ENCODE results near the gene CNTN4.
"Not testable (repeated sequence)": the region's sequence is repeated elsewhere in the genome, so short reads cannot be mapped to it uniquely, and the experiment has no call there.

The CNTN4 gene

GRCh38 chr3:2098398-2099027, at the start of gene CNTN4:
TSS of gene CNTN4 (plus strand) at chr3:2098866.
- DNase-seq = no peak

GRCh38 chr3:2061360-2061759, 37.3 kb upstream of the CNTN4 start:
- no peak for DNase-seq

DNA sequence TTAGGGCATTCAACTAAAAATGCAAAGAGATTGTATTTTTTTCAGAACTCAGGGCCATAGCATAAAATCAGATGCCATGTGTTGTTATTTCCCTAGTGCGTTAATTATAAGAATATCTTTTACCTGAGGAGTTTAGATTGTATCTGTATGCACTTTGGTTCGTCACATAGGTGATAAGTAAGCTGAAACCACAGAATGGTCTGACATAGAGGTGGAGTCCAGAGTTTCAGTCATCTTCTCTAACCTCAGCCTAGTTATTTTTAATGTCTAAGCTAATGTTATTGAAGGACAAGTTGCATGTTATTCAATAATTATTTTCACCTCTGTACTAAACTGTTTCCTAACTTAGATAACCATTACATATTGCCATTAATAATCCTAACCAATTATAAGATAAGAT, 27.1 kb upstream of the CNTN4 start:
- DNase-seq = no peak

GRCh38 chr3:2078821-2079220, 19.8 kb upstream of the CNTN4 start:
- no peak for DNase-seq

DNA sequence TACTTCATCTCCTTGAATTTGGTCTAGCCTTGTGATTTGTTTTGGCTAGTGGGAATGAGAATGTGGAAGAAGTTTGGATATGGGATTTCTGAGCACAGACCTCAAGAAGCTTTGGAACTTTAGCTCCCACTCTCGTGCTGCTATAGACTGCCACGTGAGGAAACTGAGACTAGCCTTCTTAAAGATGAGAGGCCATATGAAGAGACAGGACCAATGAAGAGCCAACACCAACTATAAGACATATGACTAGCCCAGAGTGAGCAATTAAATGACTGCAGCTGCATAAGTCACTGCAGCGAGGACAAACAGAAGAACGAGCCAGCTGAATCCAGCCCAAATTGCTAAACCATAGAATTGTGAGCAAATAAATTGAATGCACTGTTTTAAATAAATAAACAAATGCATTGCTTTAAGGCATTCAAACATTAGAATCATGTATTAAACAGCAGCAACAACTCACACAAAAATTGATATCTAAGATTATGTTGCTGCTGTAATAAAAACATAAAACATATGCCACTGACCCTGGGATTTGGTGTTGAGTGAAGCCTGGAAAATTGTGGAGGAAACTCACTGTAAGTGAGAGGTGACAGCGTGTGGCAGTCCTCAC, 15.7 kb upstream of the CNTN4 start:
- DNase-seq = no peak

- DNase-seq = not testable (repeated sequence)
These were observed 15.1 kb upstream of the CNTN4 start for GRCh38 chr3:2083558-2083957.

GRCh38 chr3:2090095-2090911, 8.4 kb upstream of the CNTN4 start:
- DNase-seq = no peak

DNA sequence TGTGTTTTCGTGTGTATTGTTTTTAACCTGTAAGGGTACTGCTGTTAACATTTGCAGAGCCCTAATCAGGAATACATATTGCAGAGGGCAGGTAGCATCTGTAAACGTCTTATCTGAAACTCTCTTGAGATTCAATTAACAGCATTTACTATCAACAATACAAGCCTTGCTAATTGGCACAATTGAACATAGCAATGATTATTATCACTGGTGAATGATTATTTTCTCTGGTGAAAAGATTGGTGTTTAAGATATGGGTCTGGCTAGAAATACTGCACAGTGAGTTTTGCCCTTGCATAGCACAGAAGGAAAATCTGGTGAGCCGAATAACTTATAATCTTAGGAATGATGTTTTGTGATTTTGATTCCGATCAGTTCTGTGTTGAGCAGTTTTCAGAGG, 5.9 kb upstream of the CNTN4 start:
- DNase-seq = no peak

GRCh38 chr3:2094941-2095340, 3.7 kb upstream of the CNTN4 start:
- DNase-seq = no peak

- DNase-seq = no peak
These were observed 2.5 kb upstream of the CNTN4 start for GRCh38 chr3:2096216-2096615.

- DNase-seq = no peak
These were observed 950 bp upstream of the CNTN4 start for GRCh38 chr3:2097641-2098191.

DNA sequence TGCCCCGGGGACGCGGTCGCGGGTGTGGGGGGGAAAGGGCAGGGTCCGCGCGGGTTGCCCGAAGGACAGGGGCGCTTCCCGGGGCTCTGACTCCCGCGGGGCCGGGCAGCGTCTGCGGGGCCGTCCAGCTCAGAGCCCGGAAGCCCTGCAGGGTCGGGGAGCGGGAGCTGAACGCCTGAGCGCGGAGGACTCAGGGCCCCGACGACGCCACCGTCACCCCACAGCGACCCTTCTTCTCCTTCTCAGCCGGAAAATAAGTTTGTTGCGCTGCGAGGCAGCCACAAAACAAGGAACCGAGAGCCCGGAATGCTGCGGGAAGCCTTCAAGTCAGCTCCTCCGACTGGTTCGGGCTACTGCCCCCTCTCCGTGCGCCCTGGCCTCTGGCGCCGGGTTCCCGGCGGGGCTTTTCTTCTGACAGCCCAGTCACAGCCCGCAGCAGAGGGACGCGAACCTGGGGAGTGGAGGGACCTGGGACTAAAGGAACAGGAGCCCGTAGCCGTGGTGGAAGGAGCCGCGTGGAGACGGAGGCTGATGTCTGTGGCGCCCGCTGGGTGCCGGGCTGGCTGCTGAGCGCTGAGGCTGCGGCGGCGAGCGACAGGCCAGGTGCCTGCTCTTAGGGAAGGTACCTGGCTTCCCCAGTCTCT, 484 bp downstream of the CNTN4 start:
- no peak for DNase-seq

GRCh38 chr3:2099779-2100191, 1.1 kb downstream of the CNTN4 start:
- DNase-seq = no peak

DNA sequence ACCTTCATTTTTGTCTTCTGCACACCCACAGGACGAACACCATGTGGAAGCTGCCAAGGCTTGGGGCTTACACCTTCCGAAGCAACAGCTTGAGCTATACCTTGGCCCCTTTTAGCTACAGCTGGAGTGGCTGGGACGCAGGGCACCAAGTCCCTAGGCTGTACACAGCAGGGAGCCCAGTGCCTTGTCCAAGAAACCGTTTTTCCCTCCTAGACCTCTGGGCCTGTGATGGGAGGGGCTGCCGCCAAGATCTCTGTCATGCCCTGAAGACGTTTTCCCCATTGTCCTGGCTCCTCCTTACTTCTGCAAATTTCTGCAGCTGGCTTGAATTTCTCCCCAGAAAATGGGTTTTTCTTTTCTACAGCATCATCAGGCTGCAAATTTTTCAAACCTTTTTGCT, 7.8 kb downstream of the CNTN4 start:
- DNase-seq = no peak

- no peak for DNase-seq
These were observed 12.0 kb downstream of the CNTN4 start for GRCh38 chr3:2110597-2111117.

- no peak for DNase-seq
These were observed 16.1 kb downstream of the CNTN4 start for GRCh38 chr3:2114617-2115275.

- no peak for DNase-seq
These were observed 32.1 kb downstream of the CNTN4 start for GRCh38 chr3:2130726-2131125.

DNA sequence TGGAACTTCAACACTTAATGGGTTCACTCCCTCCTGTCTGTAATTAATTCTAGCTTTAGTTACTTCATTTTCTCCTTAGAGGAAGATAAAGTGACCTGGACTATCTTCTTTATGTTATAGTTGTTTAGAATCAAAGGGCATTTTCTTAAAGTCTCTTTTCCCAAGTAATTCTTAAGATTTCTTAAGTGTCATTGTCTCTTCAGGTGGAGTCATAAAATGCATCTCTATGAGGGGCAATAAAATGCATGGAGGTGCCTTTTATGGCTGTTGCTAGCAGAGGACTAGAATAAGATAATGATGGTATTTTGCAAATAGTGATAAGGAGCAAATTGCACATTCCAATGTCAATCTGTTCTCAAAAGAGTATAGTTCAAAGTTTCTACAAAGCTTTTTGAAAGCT, 34.5 kb downstream of the CNTN4 start:
- DNase-seq = no peak

DNA sequence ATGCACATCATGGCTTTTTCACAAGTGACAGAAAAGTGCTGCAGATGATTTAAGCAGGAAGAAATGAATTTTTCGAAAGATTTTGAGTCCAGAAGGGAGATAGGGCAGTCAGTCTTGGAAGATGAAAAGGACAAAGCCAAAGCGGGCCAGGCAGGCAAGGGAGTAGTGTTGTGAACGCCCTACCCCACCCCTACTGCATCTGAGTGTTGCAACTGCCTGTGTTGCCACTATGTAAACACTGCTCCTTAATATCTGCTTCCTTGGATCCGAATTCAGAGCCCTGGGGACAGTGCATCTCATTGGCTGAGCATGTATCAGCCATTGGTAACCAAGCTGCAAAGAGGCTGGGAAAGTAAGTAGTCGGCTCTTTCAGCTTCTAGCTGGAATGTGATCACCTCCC, 39.0 kb downstream of the CNTN4 start:
- no peak for DNase-seq

DNA sequence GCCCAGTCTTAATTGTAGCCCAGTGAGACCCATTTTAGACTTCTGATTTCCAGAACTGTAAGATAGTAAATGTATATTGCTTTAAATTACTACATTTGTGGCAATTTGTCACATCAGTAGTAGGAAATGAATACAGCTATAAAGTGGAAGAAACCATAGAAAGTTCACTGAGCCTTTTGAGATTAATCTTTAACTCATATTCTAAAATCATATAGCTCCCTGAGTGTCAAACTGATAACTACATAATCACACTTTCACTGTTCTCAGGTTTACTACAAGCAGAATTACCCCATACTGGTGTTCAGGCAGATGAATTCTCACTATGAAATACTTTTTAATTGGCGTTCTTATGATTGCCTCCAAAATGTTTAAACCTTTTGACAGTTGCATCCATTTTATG, 42.8 kb downstream of the CNTN4 start:
- DNase-seq = no peak

DNA sequence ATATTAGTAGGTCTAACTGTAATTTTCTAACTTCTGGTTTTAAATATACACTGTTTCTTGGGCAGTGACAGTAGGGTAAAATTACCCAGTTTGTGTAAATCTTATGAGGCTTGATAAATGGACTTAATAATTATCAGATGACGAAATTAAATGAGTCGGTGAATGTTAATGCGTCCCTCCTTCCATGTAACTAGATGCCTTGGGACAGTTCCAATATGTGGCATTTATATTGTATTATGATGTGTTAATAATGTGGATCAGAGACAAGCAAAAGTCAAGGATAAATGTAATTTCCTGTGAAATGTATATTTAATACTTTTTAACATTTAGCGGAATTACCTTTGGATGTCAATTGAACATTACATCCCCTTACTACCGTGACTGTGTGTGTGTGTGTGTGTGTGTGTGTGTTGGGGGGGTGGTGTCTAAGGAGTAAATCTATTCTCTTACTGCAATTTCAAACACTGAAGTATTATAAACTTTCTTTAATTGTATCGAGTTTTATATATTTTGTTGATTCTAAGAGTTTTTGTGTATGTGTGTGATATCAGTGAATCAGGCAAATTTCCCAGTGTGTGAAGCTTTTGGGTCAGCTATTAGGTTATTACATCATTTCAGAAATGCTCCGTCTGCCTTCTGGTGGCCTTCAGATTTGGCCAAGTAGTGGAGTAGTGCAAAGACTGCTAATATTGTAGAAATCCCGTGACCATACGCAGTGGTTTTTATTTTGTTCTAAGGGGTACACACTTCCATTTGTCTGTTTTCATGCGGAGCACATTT, 50.1 kb downstream of the CNTN4 start:
- no peak for DNase-seq

DNA sequence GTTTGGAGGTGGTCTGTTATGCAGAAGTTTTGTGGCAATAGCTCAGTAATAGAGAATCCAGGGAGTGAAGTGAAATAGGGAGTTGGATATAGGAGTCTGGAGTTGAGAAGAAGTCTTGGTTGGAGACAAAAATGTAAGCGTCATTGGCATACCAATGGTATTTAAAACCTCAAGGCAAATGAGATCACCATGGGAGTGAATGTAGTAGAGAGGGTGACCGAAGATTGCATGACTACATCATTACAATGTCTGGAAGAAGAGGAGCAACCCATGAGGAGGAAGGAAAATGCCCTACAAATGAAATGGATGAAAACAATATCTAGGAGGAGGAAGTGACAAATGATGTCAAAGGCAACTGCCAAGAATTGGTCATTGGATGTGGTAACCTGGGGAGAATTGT, 54.4 kb downstream of the CNTN4 start:
- DNase-seq = no peak

All from Kasumi-1 (cell line).